Measurements from ENCODE around the gene TMTC4.

DNA sequence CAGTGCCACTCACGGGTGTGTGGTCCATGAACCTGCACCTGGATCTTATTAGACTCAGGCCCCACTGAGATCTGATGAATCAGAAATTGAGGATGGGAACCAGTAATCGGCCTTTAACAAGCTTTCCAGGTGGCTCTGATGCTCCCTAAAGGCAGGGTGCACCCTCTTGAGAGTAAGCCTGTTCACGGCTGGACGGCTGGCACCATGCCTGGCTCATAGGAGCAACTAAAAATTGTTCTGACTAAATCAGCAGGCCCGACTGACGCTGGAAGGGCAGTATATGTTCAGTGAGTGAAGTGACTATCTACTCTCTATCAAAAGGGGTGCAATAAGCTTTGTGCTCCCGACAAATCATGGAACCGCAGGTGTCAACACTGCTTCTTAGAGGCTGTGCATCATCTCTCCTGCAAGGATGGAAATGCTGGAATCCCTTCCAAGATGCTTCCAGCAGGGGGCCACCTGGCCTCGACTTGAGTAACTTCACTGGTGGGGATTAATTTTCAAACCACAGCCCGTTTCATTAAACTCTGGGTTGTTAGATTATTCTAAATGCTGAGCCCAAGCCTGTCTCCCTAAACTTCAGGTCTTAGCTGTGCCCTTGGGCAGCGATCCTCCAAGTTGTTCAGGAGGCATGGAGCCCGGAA lies 28.4 kb downstream of the TMTC4 start:
- TF ChIP-seq, protein P1, sequence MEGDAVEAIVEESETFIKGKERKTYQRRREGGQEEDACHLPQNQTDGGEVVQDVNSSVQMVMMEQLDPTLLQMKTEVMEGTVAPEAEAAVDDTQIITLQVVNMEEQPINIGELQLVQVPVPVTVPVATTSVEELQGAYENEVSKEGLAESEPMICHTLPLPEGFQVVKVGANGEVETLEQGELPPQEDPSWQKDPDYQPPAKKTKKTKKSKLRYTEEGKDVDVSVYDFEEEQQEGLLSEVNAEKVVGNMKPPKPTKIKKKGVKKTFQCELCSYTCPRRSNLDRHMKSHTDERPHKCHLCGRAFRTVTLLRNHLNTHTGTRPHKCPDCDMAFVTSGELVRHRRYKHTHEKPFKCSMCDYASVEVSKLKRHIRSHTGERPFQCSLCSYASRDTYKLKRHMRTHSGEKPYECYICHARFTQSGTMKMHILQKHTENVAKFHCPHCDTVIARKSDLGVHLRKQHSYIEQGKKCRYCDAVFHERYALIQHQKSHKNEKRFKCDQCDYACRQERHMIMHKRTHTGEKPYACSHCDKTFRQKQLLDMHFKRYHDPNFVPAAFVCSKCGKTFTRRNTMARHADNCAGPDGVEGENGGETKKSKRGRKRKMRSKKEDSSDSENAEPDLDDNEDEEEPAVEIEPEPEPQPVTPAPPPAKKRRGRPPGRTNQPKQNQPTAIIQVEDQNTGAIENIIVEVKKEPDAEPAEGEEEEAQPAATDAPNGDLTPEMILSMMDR (IDR thresholded peaks at IDR 0.05; ENCODE audit: insufficient read depth, low read length, poor library complexity, severe bottlenecking) = no peak
- TF ChIP-seq EZH2phosphoT487 (conservative IDR thresholded peaks at IDR 0.05; ENCODE audit: low read length) = no peak

All from SU-DHL-6 (cell line).